HL-60/S4 (cell line): ENCODE data around the gene JAZF1.
"Not testable (repeated sequence)": the region's sequence is repeated elsewhere in the genome, so short reads cannot be mapped to it uniquely, and the experiment has no call there.

Experiments
- in situ Hi-C: fragments of 300-500 bp; cut with MboI; formaldehyde crosslinking; loops from 2 replicates; pipeline ENCODE4 v1.14.3; 2022; ENCODE audit warnings: low sequenced_read_pairs

The JAZF1 gene

DNA sequence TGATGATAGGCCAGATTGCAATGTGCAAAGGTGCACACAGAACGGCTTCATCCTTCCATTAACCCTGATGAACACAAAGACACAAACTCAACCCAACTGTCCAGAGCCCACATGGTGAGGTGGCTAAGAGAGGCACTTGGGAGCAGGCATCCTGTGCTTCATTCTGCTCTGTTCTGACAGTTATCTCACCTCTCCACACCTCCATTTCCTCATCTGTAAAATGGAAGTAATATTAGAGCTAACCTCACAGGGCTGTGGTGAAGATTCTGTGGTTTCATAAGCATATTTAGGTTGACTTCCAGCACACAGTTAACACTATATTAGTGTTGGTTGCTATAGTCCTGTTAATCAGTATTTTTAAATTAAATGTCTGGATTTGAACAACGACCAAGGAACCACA is 314.3 kb downstream of the JAZF1 start:
- in situ Hi-C loops = no loop called here

DNA sequence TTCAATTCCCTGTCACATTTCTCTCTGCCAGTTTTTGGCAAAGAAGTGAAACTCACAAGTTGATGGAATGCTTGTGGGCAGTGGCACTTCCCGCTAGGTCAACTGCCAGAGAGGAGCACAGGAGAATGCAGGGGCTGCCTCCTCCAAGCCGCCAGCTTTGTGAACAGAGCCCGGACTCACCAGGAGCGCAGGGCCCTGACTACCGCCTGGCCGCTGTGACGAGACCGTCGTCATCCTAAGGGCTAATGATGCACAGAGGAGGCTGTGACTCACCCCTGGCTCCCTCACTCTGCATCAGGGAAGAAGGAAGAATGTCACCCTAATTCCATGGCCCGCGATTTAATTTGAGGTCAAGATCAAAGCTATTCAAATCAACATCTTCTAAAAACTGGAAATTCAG is 316.7 kb downstream of the JAZF1 start:
- in situ Hi-C loops = no loop called here

DNA sequence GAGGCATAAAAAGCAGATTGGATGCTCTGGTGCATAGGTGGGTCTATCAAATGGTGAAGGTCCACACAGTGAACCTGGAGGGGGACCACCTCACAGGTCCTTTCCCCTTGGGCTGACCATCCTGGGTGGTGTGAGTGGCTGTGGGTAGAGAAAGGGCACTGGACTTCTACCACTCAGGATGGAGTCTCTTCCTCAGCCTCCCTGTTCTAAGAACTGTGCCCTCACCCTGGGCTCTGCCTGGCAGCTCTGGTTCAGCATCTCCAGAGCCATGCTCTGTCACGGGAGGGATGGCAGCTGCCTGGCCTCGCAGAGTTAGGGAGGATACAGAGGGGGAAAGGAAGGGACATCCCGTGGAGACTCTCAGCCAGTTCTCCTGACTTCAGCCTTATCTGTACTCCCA is 318.8 kb downstream of the JAZF1 start:
- in situ Hi-C loops = no loop called here

GRCh38 chr7:27860800-27861199 is 319.8 kb downstream of the JAZF1 start:
- in situ Hi-C loops = no loop called here

DNA sequence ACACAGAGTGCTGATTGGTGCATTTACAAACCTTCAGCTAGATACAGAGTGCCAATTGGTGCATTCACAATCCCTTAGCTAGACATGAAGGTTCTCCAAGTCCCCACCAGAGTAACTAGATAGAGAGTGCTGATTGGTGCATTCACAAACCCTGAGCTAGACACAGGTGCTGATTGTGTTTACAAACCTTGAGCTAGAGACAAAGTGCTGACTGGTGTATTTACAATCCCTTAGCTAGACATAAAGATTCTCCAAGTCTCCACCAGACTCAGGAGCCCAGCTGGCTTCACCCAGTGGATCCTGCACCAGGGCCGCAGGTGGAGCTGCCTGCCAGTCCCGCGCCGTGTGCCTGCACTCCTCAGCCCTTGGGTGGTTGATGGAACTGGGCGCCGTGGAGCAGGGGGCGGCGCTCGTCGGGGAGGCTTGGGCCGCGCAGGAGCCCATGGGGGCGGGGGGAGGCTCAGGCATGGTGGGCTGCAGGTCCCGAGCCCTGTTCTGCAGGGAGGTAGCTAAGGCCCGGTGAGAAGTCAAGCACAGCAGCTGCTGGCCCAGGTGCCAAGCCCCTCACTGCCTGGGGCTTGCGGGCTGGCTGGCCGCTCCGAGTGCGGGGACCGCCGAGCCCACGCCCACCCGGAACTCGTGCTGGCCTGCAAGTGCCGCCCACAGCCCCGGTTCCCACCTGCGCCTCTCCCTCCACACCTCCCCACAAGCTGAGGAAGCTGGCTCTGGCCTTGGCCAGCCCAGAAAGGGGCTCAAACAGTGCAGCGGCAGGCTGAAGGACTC is 323.7 kb downstream of the JAZF1 start:
- in situ Hi-C loops = not testable (repeated sequence)

GRCh38 chr7:27850531-27850930 is 330.1 kb downstream of the JAZF1 start:
- in situ Hi-C loops = no loop called here

GRCh38 chr7:27846388-27846787 is 334.2 kb downstream of the JAZF1 start:
- in situ Hi-C loops = no loop called here

GRCh38 chr7:27843584-27844305 is 336.9 kb downstream of the JAZF1 start:
- in situ Hi-C loops = no loop called here

- in situ Hi-C loops = no loop called here
Observed at GRCh38 chr7:27842851-27843250, 337.7 kb downstream of the JAZF1 start.

DNA sequence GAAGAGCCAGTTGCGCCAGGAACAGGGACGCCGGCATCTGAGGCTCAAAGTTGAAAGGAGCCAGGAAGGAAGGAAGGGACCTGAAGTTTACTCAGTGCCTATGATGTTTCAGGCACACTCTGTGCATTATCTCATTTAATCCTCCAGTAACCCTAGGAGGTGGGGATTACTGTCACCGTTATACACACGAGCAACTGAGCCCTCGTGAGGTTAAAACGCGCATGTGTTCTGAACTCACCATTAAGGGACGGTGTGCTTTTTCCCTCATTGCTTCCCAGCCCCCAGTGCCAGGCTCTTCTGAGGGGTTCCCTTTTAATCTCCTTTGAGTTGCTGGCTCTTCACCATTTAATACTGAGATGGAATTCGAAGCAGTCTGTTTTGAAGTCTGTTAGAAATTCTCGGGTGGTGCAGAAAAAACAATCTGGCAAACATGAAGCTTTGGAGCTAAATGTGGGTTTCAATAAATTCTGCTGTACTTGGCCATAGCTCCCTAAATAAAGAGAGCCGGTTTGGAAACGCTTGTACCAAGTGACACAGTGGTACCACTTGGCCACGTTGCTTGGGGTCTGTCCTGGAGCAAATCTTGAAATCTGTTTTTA is 338.4 kb downstream of the JAZF1 start:
- in situ Hi-C loops = no loop called here

- in situ Hi-C loops = no loop called here
Observed at GRCh38 chr7:27840760-27841364, 339.7 kb downstream of the JAZF1 start.

- in situ Hi-C loops = no loop called here
Observed at GRCh38 chr7:27840313-27840712, 340.3 kb downstream of the JAZF1 start.

GRCh38 chr7:27839099-27839498 is 341.5 kb downstream of the JAZF1 start:
- in situ Hi-C loops = no loop called here

DNA sequence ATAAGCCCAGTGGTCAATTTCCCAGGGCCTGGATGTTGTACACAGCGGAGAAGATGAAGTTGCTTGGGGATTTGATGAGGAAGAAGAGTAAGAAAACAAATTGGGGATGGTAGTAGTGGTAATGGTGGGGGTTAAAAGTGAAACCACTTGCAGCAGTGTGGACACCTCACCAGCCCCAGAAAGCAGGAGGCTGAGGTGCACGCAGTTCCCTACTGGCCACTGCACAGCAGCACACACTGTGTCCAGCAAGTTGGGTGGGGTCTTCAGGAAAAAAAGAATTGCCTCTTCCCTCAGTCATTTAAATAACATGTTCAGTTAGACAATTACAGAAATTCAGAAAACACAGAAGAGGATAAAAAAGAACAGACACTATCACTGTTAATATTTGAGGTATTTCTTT is 344.1 kb downstream of the JAZF1 start:
- in situ Hi-C loops = no loop called here

DNA sequence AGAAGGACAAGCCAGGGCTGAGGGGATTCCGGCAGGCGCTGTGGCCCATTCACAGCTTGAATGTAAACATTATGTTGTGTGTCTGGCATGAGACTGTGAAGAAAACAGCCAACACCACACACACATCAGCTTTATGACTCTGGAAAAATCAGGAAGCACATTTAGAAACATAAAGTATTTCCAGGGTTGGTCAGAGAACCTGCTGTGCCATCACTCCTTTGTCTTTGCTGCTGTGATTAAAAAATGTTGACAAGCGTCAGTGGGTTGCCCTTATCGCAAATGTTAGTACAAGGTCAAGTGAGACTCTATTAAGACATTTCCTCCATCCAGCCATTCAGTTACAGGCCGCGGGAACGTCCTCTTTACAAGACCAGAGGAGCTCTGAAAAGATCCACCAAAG is 345.2 kb downstream of the JAZF1 start:
- in situ Hi-C loops = no loop called here

DNA sequence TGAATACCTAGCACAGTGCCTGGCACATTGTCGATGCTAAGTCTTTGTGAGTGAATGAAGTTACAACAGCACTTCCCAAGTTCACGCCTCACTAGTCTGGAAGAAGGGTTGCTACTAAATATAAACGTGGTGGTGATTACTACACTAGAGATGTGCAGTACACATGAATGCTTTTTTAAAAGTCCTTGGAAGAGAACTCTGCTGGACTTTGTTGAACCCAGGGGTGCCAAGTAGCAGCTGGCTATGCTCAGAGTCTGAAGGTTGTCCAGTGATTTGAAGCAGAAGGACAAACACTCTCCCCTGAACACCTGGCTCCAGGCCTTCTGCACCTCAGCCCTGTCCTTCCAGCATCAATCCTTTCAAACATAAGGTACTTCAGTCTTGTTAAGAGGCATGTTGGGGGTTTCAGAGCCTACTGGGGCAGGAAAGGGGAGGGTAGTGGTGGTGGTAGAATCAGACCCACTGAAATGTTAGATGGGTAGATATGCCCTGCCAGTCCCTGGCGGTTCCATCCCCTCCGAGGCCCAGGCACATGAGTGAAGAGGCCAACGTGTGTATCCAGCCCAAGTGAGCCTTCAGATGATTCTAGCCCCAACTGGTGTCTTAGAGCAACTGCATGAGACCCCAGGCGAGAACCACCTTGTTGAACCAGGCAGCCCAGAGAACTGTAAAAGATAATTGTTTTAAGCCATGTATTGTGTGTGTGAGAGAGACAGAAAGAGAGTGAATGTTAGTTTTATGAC is 346.2 kb downstream of the JAZF1 start:
- in situ Hi-C loops = no loop called here

GRCh38 chr7:27826357-27826756 is 354.2 kb downstream of the JAZF1 start:
- in situ Hi-C loops = no loop called here

GRCh38 chr7:27825891-27826290 is 354.7 kb downstream of the JAZF1 start:
- in situ Hi-C loops = no loop called here

- in situ Hi-C loops = no loop called here
Observed at GRCh38 chr7:27822245-27822644, 358.4 kb downstream of the JAZF1 start.

GRCh38 chr7:27812706-27813105 is 367.9 kb downstream of the JAZF1 start:
- in situ Hi-C loops = no loop called here

- in situ Hi-C loops = no loop called here
Observed at GRCh38 chr7:27810186-27810585, 370.4 kb downstream of the JAZF1 start.
